ENCODE results near the gene ZNF280D. TPM values are rescaled to one million over a fixed set of nuclear protein-coding genes. Genes with fewer than 3 reads are reported as not detected.

Gene ZNF280D
- total and polyA plus RNA-seq, 5 donors = 11.7 to 31.7 (median 30.4) TPM

DNA sequence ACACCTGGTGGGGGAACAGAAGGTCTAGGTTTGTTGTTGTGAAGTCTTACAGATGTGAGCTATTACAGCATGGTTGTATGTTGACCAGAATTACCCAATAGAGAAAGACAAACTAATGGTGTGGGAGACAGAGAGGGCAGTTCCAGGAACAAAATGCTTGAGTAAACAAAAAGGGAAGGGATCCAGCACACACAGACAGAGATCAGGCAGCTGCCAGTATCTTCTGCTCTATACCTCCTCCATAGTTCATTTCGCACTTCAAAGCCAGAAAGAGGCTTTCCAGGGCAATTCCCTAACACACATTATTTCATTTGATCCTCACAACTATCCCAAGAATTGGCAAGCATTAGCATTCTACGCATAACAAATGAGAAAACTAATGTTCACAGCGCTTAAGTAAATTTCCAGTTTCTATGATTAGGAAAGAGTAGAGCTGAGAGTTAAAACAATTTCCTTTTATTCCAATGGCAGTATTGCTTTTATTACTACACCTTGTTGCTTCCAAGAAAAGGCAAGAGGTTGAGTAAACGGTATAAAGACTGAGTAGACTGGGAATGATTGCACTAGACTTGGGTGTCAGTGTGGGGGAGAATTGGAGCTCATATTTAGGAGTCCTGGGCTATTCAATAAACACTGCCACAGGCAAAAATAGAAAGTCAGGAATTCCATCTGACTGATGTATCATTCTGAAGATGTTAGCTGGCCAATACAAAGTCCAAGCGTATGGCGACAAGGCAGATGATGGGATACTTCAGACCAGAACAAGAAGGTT is 39.7 kb upstream of the ZNF280D start:
- Histone ChIP-seq H3K4me3 (ENCODE audit: low read length) (no peak overlapping the region), H3K9me3 (ENCODE audit: control insufficient read depth, low read length) (no peaks in the 10 kb centered on the region), H3K27ac (ENCODE audit: low read length) (no peak overlapping the region), H3K27me3 (ENCODE audit: control insufficient read depth, insufficient read depth) (no peaks in the 10 kb centered on the region), H3K4me1 (ENCODE audit: control insufficient read depth, insufficient read depth, low read length) (no peaks in the 10 kb centered on the region)
- 78% methylated on average over 6 of the region's 6 CpGs for WGBS
- intact Hi-C loops (cut with DNase I) = no loop called here
- DNase-seq (no peak), ATAC-seq (peak; percentile 14 to 51)

DNA sequence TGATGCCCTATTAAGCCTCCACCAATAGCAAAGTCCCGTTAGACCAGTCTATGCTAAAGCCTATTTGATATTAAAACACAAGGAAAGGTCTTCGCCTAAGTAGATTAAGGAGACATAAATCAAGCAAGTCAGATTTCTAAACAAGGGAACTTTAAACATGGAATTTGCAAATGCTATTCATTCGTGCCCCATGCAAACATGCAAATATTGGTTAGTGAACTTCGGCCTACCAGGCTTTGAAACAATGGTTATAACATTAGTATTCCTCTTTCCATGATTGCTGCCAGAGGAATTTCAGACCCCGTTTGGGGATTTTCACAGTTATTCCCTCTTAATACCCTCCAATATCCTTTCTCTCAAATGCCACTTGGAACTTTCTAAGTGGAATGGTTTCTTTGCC is 36.9 kb upstream of the ZNF280D start:
- Histone ChIP-seq H3K4me1 (ENCODE audit: control insufficient read depth, insufficient read depth, low read length) (no peaks in the 10 kb centered on the region), H3K4me3 (ENCODE audit: low read length) (no peak overlapping the region), H3K27ac (ENCODE audit: low read length) (no peak overlapping the region), H3K27me3 (ENCODE audit: control insufficient read depth, insufficient read depth) (no peaks in the 10 kb centered on the region), H3K9me3 (ENCODE audit: control insufficient read depth, low read length) (no peaks in the 10 kb centered on the region)
- no peak for DNase-seq
- 89% methylated on average over 5 of the region's 5 CpGs for WGBS
- ATAC-seq = no peak
- intact Hi-C loops (cut with DNase I) = no loop called here

- intact Hi-C loops (cut with DNase I) = no loop called here
- no peak overlapping the region for H3K4me3 ChIP-seq (ENCODE audit: low read length)
- no peak overlapping the region for H3K27ac ChIP-seq (ENCODE audit: low read length)
- DNase-seq = no peak
- H3K27me3 ChIP-seq (ENCODE audit: control insufficient read depth, insufficient read depth) = no peaks in the 10 kb centered on the region
- ATAC-seq = no peak
- no peaks in the 10 kb centered on the region for H3K9me3 ChIP-seq (ENCODE audit: control insufficient read depth, low read length)
- 72% methylated on average over 1 of the region's 1 CpG for WGBS
- H3K4me1 ChIP-seq (ENCODE audit: control insufficient read depth, insufficient read depth, low read length) = no peaks in the 10 kb centered on the region
Measured at GRCh38 chr15:56767315-56767714, 34.0 kb upstream of the ZNF280D start.

DNA sequence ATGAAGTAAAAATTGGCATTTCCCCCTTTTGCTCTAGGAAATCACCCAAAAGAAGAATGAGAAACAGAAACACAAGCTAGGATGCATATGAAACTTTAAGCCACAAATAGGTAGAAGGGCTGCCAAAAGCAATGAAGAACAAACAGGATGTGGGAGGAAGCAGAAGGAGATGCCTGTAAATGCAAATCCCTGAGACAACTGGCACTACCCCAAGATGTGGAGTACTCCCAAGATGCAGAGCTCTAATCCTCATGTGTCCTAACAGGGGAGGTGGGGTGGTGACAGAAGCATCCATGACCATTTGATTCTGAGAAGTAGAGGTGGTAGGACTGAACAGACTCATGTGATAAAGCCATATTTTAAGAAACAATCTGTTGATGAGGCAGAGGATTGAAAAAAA is 31.9 kb upstream of the ZNF280D start:
- Histone ChIP-seq H3K4me1 (ENCODE audit: control insufficient read depth, insufficient read depth, low read length) (no peaks in the 10 kb centered on the region), H3K9me3 (ENCODE audit: control insufficient read depth, low read length) (no peaks in the 10 kb centered on the region), H3K27ac (ENCODE audit: low read length) (no peak overlapping the region), H3K4me3 (ENCODE audit: low read length) (no peak overlapping the region), H3K27me3 (ENCODE audit: control insufficient read depth, insufficient read depth) (no peaks in the 10 kb centered on the region)
- no peak for DNase-seq
- ATAC-seq = no peak
- intact Hi-C loops (cut with DNase I) = no loop called here

DNA sequence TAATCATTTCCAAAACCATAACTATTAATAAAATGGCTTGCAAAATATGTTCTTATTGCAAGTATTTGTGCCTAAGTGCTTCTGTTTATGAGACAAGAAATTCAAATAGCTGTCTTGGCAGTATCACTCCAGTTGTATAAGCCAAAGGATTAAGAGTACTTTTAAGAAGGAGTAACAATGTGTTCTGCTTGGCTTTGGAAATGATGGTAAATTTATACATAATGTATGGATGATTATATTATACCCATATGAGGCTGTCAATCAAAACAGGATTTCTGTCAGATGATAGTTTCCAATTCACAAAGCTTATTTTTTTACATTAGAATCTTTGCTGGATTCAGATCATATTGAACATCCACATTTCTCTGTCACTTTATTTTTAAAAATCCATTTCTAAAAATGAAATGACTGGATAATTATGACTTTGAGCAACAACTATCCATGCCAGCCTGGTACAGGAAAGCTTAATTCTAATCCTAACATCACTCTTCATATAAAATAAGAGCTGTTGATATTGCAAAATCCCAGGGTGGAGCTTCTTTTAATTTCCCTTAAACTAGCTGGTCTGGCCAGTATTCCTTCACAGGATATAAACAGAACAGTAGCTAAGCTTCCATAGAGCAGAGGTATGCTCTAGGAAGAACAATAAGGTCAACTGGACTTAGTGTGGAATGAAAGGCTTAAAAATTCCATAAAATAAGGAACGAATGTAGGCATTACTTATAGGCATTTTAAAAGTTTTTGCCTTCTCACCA is 30.0 kb upstream of the ZNF280D start:
- Histone ChIP-seq H3K4me1 (ENCODE audit: control insufficient read depth, insufficient read depth, low read length) (no peaks in the 10 kb centered on the region), H3K27me3 (ENCODE audit: control insufficient read depth, insufficient read depth) (no peaks in the 10 kb centered on the region), H3K27ac (ENCODE audit: low read length) (no peak overlapping the region), H3K4me3 (ENCODE audit: low read length) (no peak overlapping the region), H3K9me3 (ENCODE audit: control insufficient read depth, low read length) (no peaks in the 10 kb centered on the region)
- peak; percentile 55 to 85 for ATAC-seq
- DNase-seq = no peak
- intact Hi-C loops (cut with DNase I) = no loop called here
- WGBS = 64% methylated on average over 1 of the region's 1 CpG

- H3K4me3 ChIP-seq (ENCODE audit: low read length) = no peak overlapping the region
- intact Hi-C loops (cut with DNase I) = no loop called here
- no peak for DNase-seq
- H3K27me3 ChIP-seq (ENCODE audit: control insufficient read depth, insufficient read depth) = no peaks in the 10 kb centered on the region
- ATAC-seq = no peak
- no peaks in the 10 kb centered on the region for H3K9me3 ChIP-seq (ENCODE audit: control insufficient read depth, low read length)
- H3K27ac ChIP-seq (ENCODE audit: low read length) = no peak overlapping the region
- H3K4me1 ChIP-seq (ENCODE audit: control insufficient read depth, insufficient read depth, low read length) = no peaks in the 10 kb centered on the region
Measured at GRCh38 chr15:56760186-56760585, 26.9 kb upstream of the ZNF280D start.

GRCh38 chr15:56759450-56759845 is 26.1 kb upstream of the ZNF280D start:
- Histone ChIP-seq H3K4me1 (ENCODE audit: control insufficient read depth, insufficient read depth, low read length) (no peaks in the 10 kb centered on the region), H3K9me3 (ENCODE audit: control insufficient read depth, low read length) (no peaks in the 10 kb centered on the region), H3K4me3 (ENCODE audit: low read length) (no peak overlapping the region), H3K27ac (ENCODE audit: low read length) (no peak overlapping the region), H3K27me3 (ENCODE audit: control insufficient read depth, insufficient read depth) (no peaks in the 10 kb centered on the region)
- ATAC-seq (no peak), DNase-seq (peak; percentile 61 to 82 (median 62))
- 49% methylated on average over 5 of the region's 5 CpGs for WGBS
- intact Hi-C loops (cut with DNase I) = no loop called here

GRCh38 chr15:56758770-56759449 is 25.6 kb upstream of the ZNF280D start:
- Histone ChIP-seq H3K4me1 (ENCODE audit: control insufficient read depth, insufficient read depth, low read length) (no peaks in the 10 kb centered on the region), H3K27me3 (ENCODE audit: control insufficient read depth, insufficient read depth) (no peaks in the 10 kb centered on the region), H3K4me3 (ENCODE audit: low read length) (no peak overlapping the region), H3K9me3 (ENCODE audit: control insufficient read depth, low read length) (no peaks in the 10 kb centered on the region), H3K27ac (ENCODE audit: low read length) (no peak overlapping the region)
- intact Hi-C loops (cut with DNase I) = no loop called here
- 93% methylated on average over 2 of the region's 2 CpGs for WGBS
- no peak for DNase-seq
- ATAC-seq = no peak

DNA sequence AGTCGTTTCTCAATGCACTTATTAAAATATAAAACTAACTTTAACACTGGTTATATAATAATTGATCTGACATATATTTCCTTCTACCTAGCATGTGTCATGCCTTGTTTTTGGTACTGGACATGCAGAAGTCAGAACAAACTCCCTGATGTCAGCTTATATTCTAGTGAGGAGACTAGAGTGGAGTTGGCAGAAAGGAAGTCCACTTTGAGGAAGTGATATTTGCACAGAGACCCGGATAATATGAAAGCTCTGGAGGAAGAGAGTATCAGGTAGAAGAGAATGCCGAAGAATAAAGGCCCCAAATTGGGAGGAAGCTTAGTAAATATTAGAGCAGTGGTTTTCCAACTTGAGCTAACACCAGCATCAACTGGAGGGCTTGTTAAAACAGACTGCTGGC is 24.6 kb upstream of the ZNF280D start:
- no peak overlapping the region for H3K4me3 ChIP-seq (ENCODE audit: low read length)
- no peaks in the 10 kb centered on the region for H3K27me3 ChIP-seq (ENCODE audit: control insufficient read depth, insufficient read depth)
- no peak for ATAC-seq
- DNase-seq = no peak
- H3K9me3 ChIP-seq (ENCODE audit: control insufficient read depth, low read length) = no peaks in the 10 kb centered on the region
- no peak overlapping the region for H3K27ac ChIP-seq (ENCODE audit: low read length)
- intact Hi-C loops (cut with DNase I) = no loop called here
- 77% methylated on average over 3 of the region's 3 CpGs for WGBS
- no peaks in the 10 kb centered on the region for H3K4me1 ChIP-seq (ENCODE audit: control insufficient read depth, insufficient read depth, low read length)

- no peak for DNase-seq
- Histone ChIP-seq H3K27me3 (ENCODE audit: control insufficient read depth, insufficient read depth) (no peaks in the 10 kb centered on the region), H3K4me1 (ENCODE audit: control insufficient read depth, insufficient read depth, low read length) (no peaks in the 10 kb centered on the region), H3K4me3 (ENCODE audit: low read length) (no peak overlapping the region), H3K9me3 (ENCODE audit: control insufficient read depth, low read length) (no peaks in the 10 kb centered on the region), H3K27ac (ENCODE audit: low read length) (no peak overlapping the region)
- intact Hi-C loops (cut with DNase I) = no loop called here
- no peak for ATAC-seq
- WGBS = 69% methylated on average over 2 of the region's 2 CpGs
Measured at GRCh38 chr15:56754772-56755370, 21.6 kb upstream of the ZNF280D start.

DNA sequence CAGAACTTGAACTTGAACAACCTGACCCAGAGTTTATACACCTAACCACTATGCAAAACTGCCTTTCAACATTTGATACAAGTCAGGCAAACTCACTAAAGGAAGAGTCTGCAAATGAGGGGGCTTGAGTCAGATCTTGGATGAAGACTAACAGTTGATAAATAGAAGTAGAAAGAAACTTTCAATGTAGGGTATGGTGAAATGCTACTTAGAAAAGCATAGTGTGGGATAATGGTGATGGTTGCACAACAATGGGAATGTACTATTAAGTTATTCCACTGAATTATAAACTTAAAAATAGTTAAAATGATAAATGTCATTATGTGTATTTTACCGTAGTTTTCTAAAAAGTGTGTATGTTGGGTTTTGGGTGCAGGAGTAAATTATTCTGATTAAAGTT is 19.7 kb upstream of the ZNF280D start:
- H3K27me3 ChIP-seq (ENCODE audit: control insufficient read depth, insufficient read depth) = no peaks in the 10 kb centered on the region
- 99% methylated on average over 1 of the region's 1 CpG for WGBS
- H3K27ac ChIP-seq (ENCODE audit: low read length) = no peak overlapping the region
- ATAC-seq (no peak), DNase-seq (no peak)
- peaks cover 2% of the 10 kb centered on the region for H3K4me1 ChIP-seq (ENCODE audit: control insufficient read depth, insufficient read depth, low read length)
- intact Hi-C loops (cut with DNase I) = no loop called here
- no peak overlapping the region for H3K4me3 ChIP-seq (ENCODE audit: low read length)
- H3K9me3 ChIP-seq (ENCODE audit: control insufficient read depth, low read length) = no peaks in the 10 kb centered on the region

Data from right cardiac atrium (tissue), 5 donors.